Activated CD8-positive, alpha-beta memory T cell treated with anti-CD3 and anti-CD28 coated beads, Interleukin-2, amount 50 U/mL, for 1 hour (primary cell): ENCODE data around the gene MRPS27.
A peak's percentile ranks its signal among the peaks of the same experiment; 100 is the strongest.

Experiments used
- DNase-seq: peaks from one replicate; pipeline ENCODE4 v3.0.0-alpha.2; 2020; ENCODE audit errors: extremely low read depth

MRPS27 gene

GRCh38 chr5:72290356-72291133 lies 29.5 kb downstream of the MRPS27 start:
- DNase-seq, result no peak

GRCh38 chr5:72288924-72289323 lies 31.1 kb downstream of the MRPS27 start:
- DNase-seq, result no peak

GRCh38 chr5:72286798-72287197 lies 33.2 kb downstream of the MRPS27 start:
- DNase-seq, result no peak

- DNase-seq, result no peak
Observed at GRCh38 chr5:72285424-72285821, 34.6 kb downstream of the MRPS27 start.

GRCh38 chr5:72284559-72285423 lies 35.2 kb downstream of the MRPS27 start:
- no peak for DNase-seq

- DNase-seq, result no peak
Observed at GRCh38 chr5:72283358-72283757, 36.7 kb downstream of the MRPS27 start.

GRCh38 chr5:72282878-72283277 lies 37.2 kb downstream of the MRPS27 start:
- DNase-seq, result no peak

- no peak for DNase-seq
Observed at GRCh38 chr5:72281764-72282499, 38.1 kb downstream of the MRPS27 start.

GRCh38 chr5:72281430-72281763 lies 38.6 kb downstream of the MRPS27 start:
- no peak for DNase-seq

- DNase-seq, result no peak
Observed at GRCh38 chr5:72280581-72281069, 39.4 kb downstream of the MRPS27 start.

- no peak for DNase-seq
Observed at GRCh38 chr5:72276219-72276752, 43.8 kb downstream of the MRPS27 start.

- DNase-seq, result no peak
Observed at GRCh38 chr5:72273547-72273946, 46.5 kb downstream of the MRPS27 start.

- no peak for DNase-seq
Observed at GRCh38 chr5:72272398-72272797, 47.6 kb downstream of the MRPS27 start.

- DNase-seq, result no peak
Observed at GRCh38 chr5:72271702-72272101, 48.3 kb downstream of the MRPS27 start.

- DNase-seq, result no peak
Observed at GRCh38 chr5:72270037-72270436, 50.0 kb downstream of the MRPS27 start.

GRCh38 chr5:72269411-72269780 lies 50.6 kb downstream of the MRPS27 start:
- no peak for DNase-seq

- DNase-seq, result peak; percentile 7
Observed at GRCh38 chr5:72268753-72269410, 51.2 kb downstream of the MRPS27 start.

GRCh38 chr5:72268260-72268659 lies 51.8 kb downstream of the MRPS27 start:
- DNase-seq, result no peak

GRCh38 chr5:72267685-72268084 lies 52.4 kb downstream of the MRPS27 start:
- DNase-seq, result no peak

- no peak for DNase-seq
Observed at GRCh38 chr5:72266862-72267261, 53.2 kb downstream of the MRPS27 start.
